NCI-H146 (cell line): Measurements from ENCODE around the gene AGO4.
"Not testable (repeated sequence)": the region's sequence is repeated elsewhere in the genome, so short reads cannot be mapped to it uniquely, and the experiment has no call there.

Experiments used
- DNase-seq: peaks from one replicate; lab custom pipeline; 2025; lab: John Stamatoyannopoulos, UW

The AGO4 gene

DNA sequence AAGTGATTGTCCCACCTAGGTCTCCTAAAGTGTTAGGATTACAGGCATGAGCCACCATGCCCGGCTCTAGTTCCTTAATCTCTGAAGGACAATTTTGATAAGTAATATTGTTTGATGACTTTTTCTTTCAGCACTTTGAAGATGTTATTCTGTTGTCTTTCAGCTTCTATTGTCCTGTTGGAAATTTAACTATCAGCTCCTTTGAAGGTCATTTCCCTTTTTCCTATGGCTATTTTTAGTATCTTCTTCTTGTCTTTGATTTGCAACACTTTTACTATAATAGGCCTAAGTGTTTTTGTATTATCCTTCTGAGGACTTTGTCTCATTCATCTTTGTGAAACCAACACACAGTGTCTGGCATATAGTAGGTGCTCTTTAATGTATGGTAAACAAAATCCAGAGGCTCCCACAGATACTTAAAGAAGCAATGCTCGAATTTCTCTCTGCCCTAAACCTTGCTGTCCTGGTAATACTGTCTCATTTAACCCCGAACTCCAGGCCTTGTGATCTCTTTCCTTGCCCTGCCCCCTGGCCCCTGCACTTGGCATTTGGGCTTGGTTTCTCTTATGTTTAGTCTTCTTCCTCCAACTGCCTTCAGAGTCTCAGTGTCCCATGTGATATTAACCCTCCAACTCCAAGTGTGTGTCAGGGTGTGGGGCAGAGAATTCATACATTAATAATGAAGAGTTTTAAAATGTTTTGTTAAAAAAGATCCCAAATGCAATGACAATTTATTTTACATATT, 56.2 kb downstream of the AGO4 start:
- DNase-seq, result no peak

DNA sequence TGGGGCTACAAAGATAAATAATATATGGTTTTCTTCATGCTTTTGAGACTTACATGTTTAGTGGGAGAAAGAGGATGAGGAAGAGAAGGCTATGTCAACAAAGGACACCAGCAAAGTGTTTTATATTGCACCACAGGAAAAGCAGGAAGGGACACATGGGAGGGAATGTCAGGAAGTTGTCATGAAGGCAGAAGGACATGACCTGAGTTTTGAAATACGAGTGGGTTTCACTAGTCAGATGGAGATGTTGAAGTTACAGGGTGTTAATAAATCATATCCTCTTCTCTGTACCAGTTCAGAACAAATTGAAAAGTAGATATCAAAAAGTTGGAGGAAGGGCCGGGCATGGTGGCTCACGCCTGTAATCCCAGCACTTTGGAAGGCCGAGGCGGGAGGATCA, 57.0 kb downstream of the AGO4 start:
- no peak for DNase-seq

DNA sequence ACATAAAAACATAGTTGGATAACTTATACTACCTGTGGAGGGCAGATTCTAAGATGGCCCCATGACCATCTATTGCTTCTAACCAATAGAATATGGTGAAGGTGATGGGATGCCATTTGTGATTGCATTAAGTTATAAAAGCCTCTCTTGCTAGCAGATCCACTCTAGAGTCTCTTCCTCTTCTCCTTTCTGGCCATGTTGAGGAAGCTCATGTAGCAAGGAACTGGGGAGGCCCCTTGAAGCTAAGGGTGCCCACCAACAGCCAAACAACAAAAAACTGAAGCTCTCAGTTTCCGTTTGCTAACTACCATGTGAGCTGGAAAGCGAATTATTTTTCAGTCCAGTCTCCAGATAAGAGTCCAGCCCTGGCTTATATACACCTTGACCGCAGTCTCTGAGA, 59.2 kb downstream of the AGO4 start:
- no peak for DNase-seq

DNA sequence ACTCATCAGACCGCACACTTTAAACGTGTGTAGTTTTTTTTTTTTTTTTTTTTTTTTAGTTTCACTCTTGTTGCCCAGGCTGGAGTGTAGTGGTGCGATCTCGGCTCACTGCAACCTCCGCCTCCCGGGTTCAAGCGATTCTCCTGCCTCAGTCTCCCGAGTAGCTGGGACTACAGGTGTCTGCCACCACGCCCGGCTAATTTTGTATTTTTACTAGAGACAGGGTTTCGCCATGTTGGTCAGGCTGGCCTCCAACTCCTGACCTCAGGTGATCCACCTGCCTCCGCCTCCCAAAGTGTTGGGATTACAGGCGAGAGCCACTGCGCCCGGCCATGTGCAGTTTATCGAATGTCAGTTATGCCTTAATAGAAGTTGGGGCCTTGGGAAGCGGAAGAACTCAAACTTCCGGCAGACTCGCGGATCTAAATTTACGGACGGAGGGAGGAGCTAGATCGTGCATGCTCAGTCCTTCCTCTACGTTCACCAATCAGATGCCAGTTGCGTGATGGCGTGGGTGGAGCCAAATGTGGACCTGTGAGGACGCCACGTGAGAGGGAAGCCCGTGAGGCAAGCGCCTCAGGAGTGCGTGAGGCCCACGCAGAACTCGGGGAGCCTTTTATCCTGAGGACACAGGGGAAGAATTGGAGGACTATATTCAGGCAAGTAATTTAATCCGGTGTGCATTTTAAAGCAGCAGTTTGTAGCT, 61.6 kb downstream of the AGO4 start:
- DNase-seq, result not testable (repeated sequence)

DNA sequence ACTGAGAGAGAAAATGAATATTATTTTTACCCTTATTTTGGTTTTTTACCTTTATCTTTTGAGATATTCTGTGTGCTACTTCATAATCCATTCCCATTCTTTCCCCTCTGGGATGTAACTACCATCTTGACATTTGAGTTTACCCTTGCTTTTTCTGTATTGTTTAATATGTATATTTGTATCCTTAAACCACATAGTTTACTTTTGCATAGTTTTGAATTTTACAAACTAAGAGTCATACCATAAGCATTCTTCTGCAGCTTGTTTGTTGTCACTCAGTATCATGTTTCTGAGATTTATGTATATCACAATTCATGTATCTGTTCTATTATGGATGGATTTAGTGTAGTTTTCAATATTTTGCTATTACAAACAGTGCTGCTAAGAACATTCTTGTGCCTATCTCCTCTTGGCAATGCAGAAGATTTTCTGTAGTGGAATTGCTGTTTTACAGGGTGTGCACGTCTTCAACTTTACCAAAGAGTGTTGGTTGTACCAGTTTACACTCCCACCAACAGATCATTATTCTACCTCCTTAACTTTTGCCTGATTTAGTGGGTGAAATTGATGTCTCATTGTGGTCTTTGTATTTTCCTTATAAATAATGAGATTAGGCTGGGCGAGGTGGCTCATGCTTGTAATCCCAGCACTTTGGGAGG, 63.0 kb downstream of the AGO4 start:
- no peak for DNase-seq

DNA sequence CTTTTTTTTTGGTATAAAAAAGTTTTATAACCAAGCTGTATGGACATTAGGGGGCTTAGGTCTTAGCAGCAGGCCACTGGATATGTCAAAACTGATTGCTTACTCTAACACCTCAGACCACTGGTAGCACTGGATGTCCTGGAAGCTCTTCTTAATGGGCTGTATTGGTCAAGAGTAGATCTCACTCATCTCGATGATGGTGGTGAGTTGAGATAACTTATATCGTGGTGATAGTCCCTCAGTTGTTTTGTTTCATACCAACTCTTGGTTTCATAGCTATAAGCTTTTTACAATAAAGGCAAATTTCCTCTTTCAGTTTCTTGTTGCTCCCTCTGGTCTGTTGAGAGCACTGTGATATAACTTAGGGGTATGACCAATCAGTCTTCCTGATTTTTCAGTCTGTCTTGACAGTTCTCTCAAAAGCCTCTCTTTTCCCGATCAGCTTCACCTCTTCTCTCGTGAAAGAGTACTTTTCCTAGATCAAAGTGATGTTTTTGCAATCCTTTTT, 65.5 kb downstream of the AGO4 start:
- no peak for DNase-seq

DNA sequence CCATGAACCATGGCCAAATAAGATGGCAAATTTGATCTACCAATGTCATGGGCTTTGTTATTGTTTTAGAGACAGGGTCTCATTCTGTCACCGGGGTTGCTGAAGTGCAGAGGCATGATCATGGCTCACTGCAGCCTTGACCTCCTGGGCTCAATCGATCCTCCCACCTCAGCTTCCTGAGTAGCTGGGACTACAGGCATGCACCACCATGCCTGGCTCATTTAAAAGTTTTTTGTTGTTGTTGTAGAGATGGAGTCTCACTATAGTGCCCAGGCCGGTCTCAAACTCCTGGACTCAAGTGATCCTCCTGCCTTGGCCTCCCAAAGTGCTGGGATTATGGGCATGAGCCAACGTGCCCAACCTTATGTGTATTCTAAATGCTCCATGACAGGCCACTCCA, 66.3 kb downstream of the AGO4 start:
- DNase-seq, result not testable (repeated sequence)

DNA sequence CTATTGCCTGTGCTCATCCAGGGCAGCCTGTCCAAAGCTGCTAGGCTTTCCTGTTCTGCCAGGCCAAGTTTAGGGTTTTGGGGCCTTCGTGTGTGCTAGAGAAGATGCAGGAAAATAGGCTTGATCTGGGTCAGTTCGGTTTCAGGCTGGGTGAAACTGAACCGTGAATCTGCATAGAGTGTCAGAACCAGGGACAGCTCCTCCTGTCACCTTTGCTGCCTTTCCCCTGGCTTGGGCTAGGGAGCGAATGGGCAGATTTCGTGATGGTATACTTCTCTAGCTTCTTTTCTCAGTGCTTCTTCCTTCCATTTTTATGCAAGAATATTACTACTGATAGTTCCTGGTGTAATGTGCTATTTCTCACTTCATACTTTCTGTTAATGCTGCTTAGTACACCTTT, 69.2 kb downstream of the AGO4 start:
- DNase-seq, result no peak

DNA sequence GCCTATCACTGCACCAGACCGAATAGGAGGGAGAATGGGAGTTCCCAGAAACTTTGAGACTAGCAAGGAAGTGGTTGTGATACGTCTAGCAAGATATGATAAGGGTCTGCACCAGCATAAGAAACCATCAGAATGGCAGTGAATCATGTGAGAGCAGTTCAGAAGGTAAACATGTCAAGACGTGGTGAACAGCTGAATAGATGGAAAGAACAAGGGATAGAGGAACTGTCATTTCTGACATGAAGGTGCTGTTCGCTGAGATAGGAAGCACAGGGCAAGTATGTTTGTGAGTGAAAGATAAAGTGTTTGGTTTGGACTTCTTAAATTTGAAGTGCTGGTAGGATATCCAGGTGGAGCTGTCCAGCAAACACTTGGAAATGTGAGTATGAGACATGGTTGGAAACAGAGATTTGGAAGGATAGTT, 74.0 kb downstream of the AGO4 start:
- no peak for DNase-seq

DNA sequence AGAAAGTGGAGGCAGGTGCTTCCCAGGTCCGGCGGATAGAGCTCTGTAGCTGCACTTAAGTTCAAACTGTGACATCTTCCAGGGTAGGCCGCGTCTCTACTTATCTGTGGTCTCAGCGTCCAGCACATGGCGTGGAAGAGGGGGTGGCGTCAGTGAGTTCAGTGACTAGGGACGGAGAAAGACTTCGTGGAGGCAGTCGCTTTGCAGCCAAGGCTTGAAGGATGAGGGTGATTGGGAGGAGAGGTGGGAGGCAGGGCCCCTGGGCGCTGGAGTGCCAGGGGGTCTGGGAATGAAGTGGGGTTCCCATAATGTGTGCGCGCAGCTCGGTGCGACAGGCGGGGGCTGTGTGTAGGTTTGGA, 74.7 kb downstream of the AGO4 start:
- no peak for DNase-seq

DNA sequence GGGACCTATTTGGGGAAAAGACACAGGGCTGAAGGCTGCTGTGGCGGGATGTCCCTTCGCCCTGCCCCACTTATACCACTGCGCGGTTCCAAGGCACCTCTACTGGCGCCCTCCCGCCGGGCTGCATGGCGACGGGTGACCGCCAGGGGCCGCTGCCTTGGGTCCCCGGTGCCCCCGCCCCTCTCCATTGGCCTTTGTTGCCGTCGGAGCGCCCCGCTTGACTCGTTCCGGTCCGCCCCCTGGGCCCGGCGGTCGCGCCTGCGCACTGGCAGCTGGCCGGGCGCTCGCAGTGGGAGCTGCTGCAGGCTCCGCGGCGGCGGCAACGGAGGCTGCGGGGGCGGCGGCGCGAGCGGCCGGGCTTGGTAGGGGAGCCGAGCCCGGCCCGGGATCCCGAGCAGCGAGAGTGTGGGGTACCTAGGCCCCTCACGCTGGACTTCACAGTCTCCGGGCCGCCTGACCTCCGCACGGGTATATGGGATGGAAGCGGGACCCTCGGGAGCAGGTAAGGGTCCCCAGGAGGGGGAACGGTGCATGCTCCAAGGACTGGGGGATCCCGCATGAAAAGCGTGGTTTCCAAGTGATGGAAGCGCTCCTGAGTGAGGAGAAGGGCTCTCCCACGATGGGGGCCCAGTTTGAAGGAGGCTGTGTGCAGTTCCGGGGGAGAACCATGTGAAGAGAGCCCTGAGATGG, 75.3 kb downstream of the AGO4 start, which contains the start of gene AGO1:
Gene AGO1 (plus strand): TSS at position 265 of the 690 bp plus-strand sequence. CDS start 213 bp downstream, at position 478.
- DNase-seq, result peak; percentile 86

DNA sequence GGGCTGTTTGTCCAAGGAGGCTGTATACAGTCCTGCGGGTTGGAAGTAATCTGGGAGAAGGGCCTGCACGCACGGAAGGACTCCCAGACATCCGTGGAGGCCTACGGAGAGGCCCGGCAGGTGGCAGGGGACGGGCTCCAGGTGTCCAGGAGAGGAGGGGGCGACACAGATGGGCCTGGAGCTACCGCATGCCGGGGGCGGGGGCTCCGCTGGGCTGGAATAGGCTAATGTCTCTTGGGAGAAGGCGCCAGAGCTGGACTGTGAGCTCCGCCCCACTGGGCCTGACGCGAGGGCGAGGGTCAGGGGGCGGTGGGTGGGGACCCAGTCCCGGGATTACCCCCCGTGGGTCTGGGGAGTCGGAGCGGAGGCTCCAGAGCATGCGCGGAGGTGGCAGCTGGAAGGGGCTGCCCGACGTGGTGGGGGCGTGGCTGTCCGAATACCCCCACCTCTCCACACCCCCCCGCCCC, 75.9 kb downstream of the AGO4 start:
- DNase-seq, result peak; percentile 86

DNA sequence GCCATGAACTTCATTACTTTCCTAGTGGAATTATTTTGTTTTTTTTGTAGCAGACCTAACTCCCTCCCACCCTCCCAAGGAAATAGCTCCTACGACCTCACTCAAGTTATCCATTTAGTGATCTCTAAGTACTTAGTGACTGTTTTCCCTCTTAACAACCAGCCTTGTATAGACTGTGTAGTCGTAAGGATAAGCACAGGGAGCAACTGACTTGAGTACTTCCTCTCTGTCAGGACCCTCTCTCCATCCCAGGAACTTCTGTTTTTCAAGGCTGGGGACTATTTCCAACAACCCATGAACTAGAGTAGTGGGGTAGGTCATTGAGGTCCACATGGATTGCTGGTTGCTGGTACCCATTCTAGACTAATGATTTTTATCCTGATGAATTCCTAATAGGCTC, 77.1 kb downstream of the AGO4 start:
- DNase-seq, result no peak

DNA sequence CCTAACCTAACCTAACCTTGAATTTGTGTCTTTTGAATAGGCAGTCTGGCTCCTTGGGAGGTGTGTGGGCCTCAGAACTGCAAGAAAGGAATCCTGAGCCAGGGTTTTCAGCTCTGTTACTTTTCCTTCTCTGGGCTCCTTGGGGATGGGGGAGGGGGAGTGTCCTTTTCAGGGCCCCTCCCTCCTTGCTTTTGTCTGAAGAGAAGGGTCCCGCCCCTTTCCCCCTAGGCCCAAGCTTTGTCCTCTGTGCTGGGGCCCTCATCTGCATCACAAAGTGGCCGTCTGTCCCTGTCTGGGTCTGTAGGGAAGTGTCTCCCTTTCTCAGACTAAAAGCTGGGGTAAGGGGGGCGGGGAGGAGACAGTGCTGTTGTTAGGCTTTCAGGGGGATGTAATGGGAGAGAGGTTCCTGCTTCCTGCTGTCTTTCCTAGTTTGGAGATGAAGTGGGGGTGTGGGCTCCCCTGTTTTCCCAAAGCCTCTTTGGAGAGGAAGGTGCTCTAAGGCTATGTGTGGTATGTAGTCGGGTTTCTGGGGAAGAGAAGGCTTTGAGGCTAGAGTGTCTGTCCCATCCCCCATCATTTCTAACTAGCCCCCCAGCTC, 78.2 kb downstream of the AGO4 start:
- peak; percentile 30 for DNase-seq

DNA sequence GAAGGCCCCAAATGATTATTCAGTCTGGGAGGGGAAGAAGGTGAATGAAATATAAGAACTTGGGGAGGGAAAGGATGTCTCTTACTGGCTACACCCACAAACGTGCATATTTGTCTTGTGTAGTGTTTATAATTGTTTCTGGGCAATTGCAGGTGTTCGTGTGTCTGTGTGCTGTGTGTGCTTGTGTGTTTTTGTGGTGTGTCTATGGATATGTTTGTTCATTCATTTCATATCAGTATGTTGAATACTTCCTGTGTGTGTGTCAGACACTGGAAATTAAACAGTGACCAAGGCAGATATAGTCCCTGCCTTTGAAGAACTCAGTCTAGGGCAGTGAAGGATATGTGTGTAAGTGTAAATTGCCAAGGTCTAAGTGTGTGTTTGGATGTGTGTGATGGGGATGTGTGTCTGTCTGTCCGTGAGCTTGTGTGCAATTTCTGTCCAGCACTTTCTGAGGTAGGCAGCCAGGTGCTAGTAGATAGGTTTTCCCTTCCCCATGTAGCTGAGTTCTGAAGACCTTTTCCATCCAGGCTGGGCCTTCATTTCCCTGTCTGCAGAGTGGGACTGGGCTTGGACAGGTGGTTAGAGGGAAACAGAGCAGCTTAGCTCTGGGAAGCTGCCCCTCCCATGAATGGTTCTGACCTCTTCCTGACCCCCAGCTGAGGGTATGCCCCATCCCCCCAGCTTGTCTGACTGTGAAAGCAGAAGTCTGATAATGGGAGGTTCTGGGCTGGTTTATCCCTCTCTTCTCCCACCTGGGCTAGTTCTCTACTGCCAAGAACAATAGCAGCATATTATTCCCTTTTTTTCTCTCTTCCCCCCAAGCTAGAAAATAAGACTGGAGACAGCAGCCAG, 79.0 kb downstream of the AGO4 start:
- peak; percentile 5 for DNase-seq

DNA sequence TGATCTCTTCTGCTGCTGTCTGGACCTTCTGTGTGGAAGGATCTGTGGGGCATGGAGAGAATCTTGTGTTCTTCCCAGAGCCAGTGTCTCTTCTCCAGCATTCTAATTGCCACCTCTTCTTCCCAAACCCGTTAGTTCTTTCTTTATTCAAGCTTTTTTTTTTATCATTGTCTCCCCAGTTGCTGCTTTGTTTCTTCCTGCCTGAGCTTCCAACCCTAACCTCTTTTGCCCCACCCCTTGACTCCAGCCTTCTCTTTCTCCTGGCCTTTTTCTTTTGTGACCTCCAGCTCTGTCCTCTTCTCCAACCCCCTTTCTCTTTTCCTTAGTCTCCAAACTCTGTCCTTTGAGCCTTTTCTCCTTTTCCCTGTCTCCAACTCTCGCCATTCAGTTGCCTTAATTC, 79.7 kb downstream of the AGO4 start:
- no peak for DNase-seq

DNA sequence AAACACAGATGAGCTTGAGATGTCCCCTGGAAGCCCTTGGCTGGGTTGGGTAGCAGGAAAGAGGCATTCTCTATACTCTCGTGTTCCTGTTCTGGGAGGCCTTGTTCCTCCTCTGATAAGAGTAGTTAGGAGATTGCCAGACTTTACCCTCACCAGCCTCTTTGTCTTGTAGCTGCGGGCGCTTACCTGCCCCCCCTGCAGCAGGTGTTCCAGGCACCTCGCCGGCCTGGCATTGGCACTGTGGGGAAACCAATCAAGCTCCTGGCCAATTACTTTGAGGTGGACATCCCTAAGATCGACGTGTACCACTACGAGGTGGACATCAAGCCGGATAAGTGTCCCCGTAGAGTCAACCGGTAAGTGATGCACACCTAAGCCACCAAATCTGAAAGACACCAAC, 80.4 kb downstream of the AGO4 start:
- no peak for DNase-seq

DNA sequence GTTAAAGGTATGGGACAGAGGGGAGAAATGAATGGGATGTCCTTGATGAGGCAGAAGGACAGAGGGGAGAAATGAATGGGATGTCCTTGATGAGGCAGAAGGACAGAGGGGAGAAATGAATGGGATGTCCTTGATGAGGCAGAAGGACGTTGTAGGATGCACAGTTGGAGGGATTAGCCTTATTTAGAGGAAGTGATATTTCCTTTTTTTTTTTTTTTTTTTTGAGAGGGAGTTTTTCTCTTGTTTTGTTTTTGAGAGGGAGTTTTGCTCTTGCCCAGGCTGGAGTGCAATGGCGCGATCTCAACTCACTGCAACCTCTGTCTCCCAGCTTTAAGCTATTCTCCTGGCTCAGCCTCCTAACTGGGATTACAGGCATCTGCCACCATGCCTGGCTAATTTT, 81.2 kb downstream of the AGO4 start:
- DNase-seq, result not testable (repeated sequence)

DNA sequence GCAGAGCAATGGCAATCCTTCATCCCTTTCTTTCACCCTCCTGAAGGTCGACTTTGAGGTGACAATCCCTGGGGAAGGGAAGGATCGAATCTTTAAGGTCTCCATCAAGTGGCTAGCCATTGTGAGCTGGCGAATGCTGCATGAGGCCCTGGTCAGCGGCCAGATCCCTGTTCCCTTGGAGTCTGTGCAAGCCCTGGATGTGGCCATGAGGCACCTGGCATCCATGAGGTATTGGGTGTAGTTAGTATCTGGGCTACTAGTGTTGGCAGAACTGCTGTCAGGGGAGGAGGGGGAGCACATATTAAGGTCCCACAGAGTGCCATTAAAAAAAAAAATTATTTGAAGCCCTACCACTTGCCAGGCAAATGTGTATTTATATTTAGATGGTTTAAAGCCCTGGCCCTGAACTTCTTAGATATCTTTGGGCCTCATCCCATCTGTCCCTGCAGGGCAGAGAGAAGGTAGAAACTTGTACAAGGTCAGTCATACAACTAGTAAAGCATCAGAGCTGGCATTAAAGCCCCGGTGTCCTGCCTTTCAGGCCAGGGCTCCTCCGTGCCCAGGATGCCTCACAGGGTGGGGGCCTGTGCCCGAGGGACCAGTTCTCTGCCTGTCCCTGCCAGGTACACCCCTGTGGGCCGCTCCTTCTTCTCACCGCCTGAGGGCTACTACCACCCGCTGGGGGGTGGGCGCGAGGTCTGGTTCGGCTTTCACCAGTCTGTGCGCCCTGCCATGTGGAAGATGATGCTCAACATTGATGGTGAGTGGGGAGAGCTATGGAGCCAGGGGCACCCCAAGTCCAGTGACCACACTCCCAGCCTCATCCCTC, 85.4 kb downstream of the AGO4 start:
- DNase-seq, result no peak

DNA sequence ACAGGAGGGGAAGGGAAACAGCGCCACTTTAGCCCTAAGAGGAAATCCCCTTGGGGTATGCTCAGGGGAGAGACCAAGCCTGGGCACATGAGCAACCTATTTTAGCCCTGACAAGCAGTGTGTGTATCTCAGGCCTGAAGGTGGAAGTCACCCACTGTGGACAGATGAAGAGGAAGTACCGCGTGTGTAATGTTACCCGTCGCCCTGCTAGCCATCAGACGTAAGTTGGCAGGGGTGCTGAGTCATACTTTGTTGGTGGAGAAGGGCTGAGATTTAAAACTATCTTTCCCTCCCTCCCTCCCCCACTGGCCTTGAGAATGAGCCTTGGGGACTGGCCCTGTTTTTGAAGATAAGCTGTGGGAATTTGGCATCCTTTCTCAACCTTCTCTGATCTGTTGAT, 86.4 kb downstream of the AGO4 start:
- DNase-seq, result no peak
